A673 (cell line): Measurements from ENCODE around the gene TTLL8. TPM values are rescaled to one million over a fixed set of nuclear protein-coding genes. Genes with fewer than 3 reads are reported as not detected.

ENCODE experiments used
- BruUV-seq: library from RNA; stranded (reverse); fragments of 400-500 nt; replicated peaks from 2 replicates; lab custom pipeline; 2021; lab: Mats Ljungman, UMichigan
- CTCF ChIA-PET: fragments of 300-600 bp; sonication (Branson Sonifier 250); formaldehyde crosslinking; loops from one replicate; lab custom pipeline; 2022; ENCODE audit warnings: antibody characterized with exemption; lab: Charles Lee
- POLR2A ChIA-PET: fragments of 300-600 bp; sonication (Branson Sonifier 250); formaldehyde crosslinking; loops from one replicate; lab custom pipeline; 2022; ENCODE audit warnings: antibody characterized with exemption; ENCODE audit not compliant: low non-redundant PET; lab: Charles Lee
- DNase-seq: peaks from one replicate; pipeline ENCODE4 v3.0.0-alpha.2; 2015; ENCODE audit warnings: low spot score
- H3K27ac ChIP-seq: fragments of 200-600 bp; sonication (generic); 2 replicates; pipeline ENCODE4 v1.5.1; 2016; ENCODE audit warnings: mixed run types, low read depth, mild to moderate bottlenecking, mixed read lengths, antibody characterized with exemption, low read length; ENCODE audit not compliant: poor library complexity, severe bottlenecking
- H3K27me3 ChIP-seq: fragments of 200-600 bp; sonication (generic); replicated peaks from 2 replicates; pipeline ENCODE4 v1.6.1; 2017; ENCODE audit warnings: mixed run types, low read depth, mild to moderate bottlenecking, mixed read lengths, antibody characterized with exemption, low read length; ENCODE audit not compliant: insufficient read depth, poor library complexity
- H3K36me3 ChIP-seq: fragments of 200-600 bp; sonication (generic); 2 replicates; pipeline ENCODE4 v1.6.1; 2016; ENCODE audit warnings: mixed run types, mild to moderate bottlenecking, mixed read lengths, antibody characterized with exemption, low read length; ENCODE audit not compliant: insufficient read depth, poor library complexity, severe bottlenecking
- H3K4me1 ChIP-seq: fragments of 200-600 bp; sonication (generic); 2 replicates; pipeline ENCODE4 v1.6.1; 2017; ENCODE audit warnings: mixed run types, mild to moderate bottlenecking, mixed read lengths, antibody characterized with exemption, low read length; ENCODE audit not compliant: insufficient read depth, poor library complexity, severe bottlenecking
- H3K4me3 ChIP-seq: fragments of 200-600 bp; sonication (generic); 2 replicates; pipeline ENCODE4 v1.5.1; 2016; ENCODE audit warnings: low read depth, mixed run types, mild to moderate bottlenecking, mixed read lengths, low read length; ENCODE audit not compliant: poor library complexity, severe bottlenecking
- H3K9me3 ChIP-seq: fragments of 200-600 bp; sonication (generic); 2 replicates; pipeline ENCODE4 v1.6.1; 2016; ENCODE audit warnings: mixed run types, low read depth, mild to moderate bottlenecking, mixed read lengths, antibody characterized with exemption, low read length; ENCODE audit not compliant: poor library complexity, severe bottlenecking
- CTCF ChIP-seq: fragments of 300-800, 200-600 bp; sonication (generic); conservative IDR thresholded peaks from 2 replicates; pipeline ENCODE4 v1.5.1; 2017; ENCODE audit warnings: low read depth, mild to moderate bottlenecking, antibody characterized with exemption, low read length, moderate library complexity, mixed read lengths
- EZH2 ChIP-seq: fragments of 200-600 bp; sonication (generic); IDR thresholded peaks from 2 replicates; pipeline ENCODE4 v1.6.1; 2017; ENCODE audit warnings: borderline replicate concordance, low read depth, mild to moderate bottlenecking, mixed read lengths, antibody characterized with exemption, low read length; ENCODE audit not compliant: poor library complexity, severe bottlenecking
- intact Hi-C: fragments of 100-400 bp; cut with micrococcal nuclease; formaldehyde crosslinking; loops from one replicate; pipeline ENCODE4 v1.10.0; 2022; ENCODE audit not compliant: unreplicated experiment
- total RNA-seq: library from RNA; stranded (reverse); gene quantifications from 2 replicates; pipeline ENCODE4 v1.2.3, GENCODE V29; 2021

TTLL8 gene
- total RNA-seq, 1 experiment from 2014 or later = not detected

GRCh38 chr22:50041361-50042065 lies 16.6 kb downstream of the TTLL8 start:
- Histone ChIP-seq H3K36me3 (no peaks in the 10 kb centered on the region), H3K27ac (no peak overlapping the region), H3K27me3 (no peaks in the 10 kb centered on the region), H3K9me3 (no peaks in the 10 kb centered on the region), H3K4me1 (no peaks in the 10 kb centered on the region), H3K4me3 (no peak overlapping the region)
- no peak for DNase-seq
- intact Hi-C loops = no loop called here
- ChIA-PET POLR2A (no interaction called here), CTCF (no interaction called here)
- TF ChIP-seq CTCF = no peak
- no peak for TF ChIP-seq EZH2
- no TSS peak for BruUV-seq

- ChIA-PET CTCF (no interaction called here), POLR2A (no interaction called here)
- no peak for DNase-seq
- Histone ChIP-seq H3K27ac (no peak overlapping the region), H3K36me3 (no peaks in the 10 kb centered on the region), H3K4me3 (no peak overlapping the region), H3K9me3 (no peaks in the 10 kb centered on the region), H3K4me1 (no peaks in the 10 kb centered on the region), H3K27me3 (no peaks in the 10 kb centered on the region)
- intact Hi-C loops = no loop called here
- no peak for TF ChIP-seq CTCF
- no peak for TF ChIP-seq EZH2
- BruUV-seq = no TSS peak
Observed at GRCh38 chr22:50040717-50041116, 17.4 kb downstream of the TTLL8 start.

- Histone ChIP-seq H3K4me1 (no peaks in the 10 kb centered on the region), H3K4me3 (no peak overlapping the region), H3K27me3 (no peaks in the 10 kb centered on the region), H3K9me3 (no peaks in the 10 kb centered on the region), H3K36me3 (no peaks in the 10 kb centered on the region), H3K27ac (no peak overlapping the region)
- no TSS peak for BruUV-seq
- no peak for DNase-seq
- TF ChIP-seq CTCF (no peak), EZH2 (no peak)
- ChIA-PET CTCF (no interaction called here), POLR2A (no interaction called here)
- intact Hi-C loops = no loop called here
Observed at GRCh38 chr22:50039669-50040443, 18.2 kb downstream of the TTLL8 start.
